GM23248 (cell line): ENCODE data around the gene AFAP1. TPM values are rescaled to one million over a fixed set of nuclear protein-coding genes. Genes with fewer than 3 reads are reported as not detected.

ENCODE experiments used
- DNase-seq: peaks from one replicate; pipeline ENCODE4 v3.0.0-alpha.2; 2015
- H2AFZ ChIP-seq: fragments of 200-600 bp; sonication (generic); 2 replicates; pipeline ENCODE4 v1.6.1; 2016; ENCODE audit warnings: antibody characterized with exemption
- H3F3A ChIP-seq: fragments of 200-600 bp; sonication (generic); 2 replicates; pipeline ENCODE4 v1.6.1; 2016; ENCODE audit warnings: mild to moderate bottlenecking, antibody characterized with exemption, mixed run types; ENCODE audit not compliant: insufficient read depth
- H3K27ac ChIP-seq: fragments of 200-600 bp; sonication (generic); 2 replicates; pipeline ENCODE4 v1.5.1; 2016; ENCODE audit warnings: mild to moderate bottlenecking
- H3K27me3 ChIP-seq: fragments of 200-600 bp; sonication (generic); replicated peaks from 2 replicates; pipeline ENCODE4 v1.6.1; 2016; ENCODE audit warnings: mild to moderate bottlenecking; ENCODE audit not compliant: insufficient read depth
- H3K36me3 ChIP-seq: fragments of 200-600 bp; sonication (generic); 2 replicates; pipeline ENCODE4 v1.6.1; 2016; ENCODE audit warnings: low read depth, mild to moderate bottlenecking
- H3K4me1 ChIP-seq: fragments of 200-600 bp; sonication (generic); 2 replicates; pipeline ENCODE4 v1.6.1; 2016; ENCODE audit warnings: mild to moderate bottlenecking; ENCODE audit not compliant: insufficient read depth
- H3K4me2 ChIP-seq: fragments of 200-600 bp; sonication (generic); one replicate; pipeline ENCODE4 v1.6.1; 2016; ENCODE audit warnings: mild to moderate bottlenecking; ENCODE audit not compliant: unreplicated experiment
- H3K4me3 ChIP-seq: fragments of 200-600 bp; sonication (generic); 2 replicates; pipeline ENCODE4 v1.5.1; 2016; ENCODE audit warnings: mild to moderate bottlenecking
- H3K79me2 ChIP-seq: fragments of 200-600 bp; sonication (generic); 2 replicates; pipeline ENCODE4 v1.6.1; 2016; ENCODE audit warnings: mild to moderate bottlenecking; ENCODE audit not compliant: insufficient read depth
- H3K9ac ChIP-seq: fragments of 200-600 bp; sonication (generic); 2 replicates; pipeline ENCODE4 v1.6.1; 2016; ENCODE audit warnings: mild to moderate bottlenecking
- H3K9me2 ChIP-seq: fragments of 200-600 bp; sonication (generic); 2 replicates; pipeline ENCODE4 v1.6.1; 2016; ENCODE audit warnings: mixed run types, mild to moderate bottlenecking, moderate library complexity; ENCODE audit not compliant: insufficient read depth
- H3K9me3 ChIP-seq: fragments of 200-600 bp; sonication (generic); one replicate; pipeline ENCODE4 v1.6.1; 2017; ENCODE audit warnings: low read depth
- H4K20me1 ChIP-seq: fragments of 200-600 bp; sonication (generic); 2 replicates; pipeline ENCODE4 v1.6.0; 2016; ENCODE audit not compliant: insufficient read depth
- EZH2 ChIP-seq: fragments of 200-600 bp; sonication (generic); IDR thresholded peaks from 2 replicates; pipeline ENCODE4 v1.6.1; 2018; ENCODE audit warnings: antibody characterized with exemption, mild to moderate bottlenecking; ENCODE audit not compliant: insufficient read depth, poor library complexity, severe bottlenecking
- EZH2phosphoT487 ChIP-seq: fragments of 200-600 bp; sonication (generic); IDR thresholded peaks from 2 replicates; pipeline ENCODE4 v1.6.1; 2018; ENCODE audit warnings: antibody characterized with exemption, moderate library complexity, mild to moderate bottlenecking, low read depth; ENCODE audit not compliant: insufficient read depth
- WGBS, 2 experiments: methylation state at CpG; one replicate each; pipeline ENCODE4 v1.1.6; 2015 to 2017; ENCODE audit warnings: low lambda C conversion rate in 2 of 2, low coverage in 1 of 2; ENCODE audit errors: missing lambda C conversion rate in 2 of 2; 5-methylcytosine and 5-hydroxymethylcytosine counted together
- in situ Hi-C: fragments of 300-500 bp; cut with MboI; formaldehyde crosslinking; loops from 2 replicates; pipeline ENCODE4 v1.15.0; 2020
- polyA plus RNA-seq: library from polyadenylated mRNA; unstranded; fragments of >200 nt; fragmentation: Nextera tagmentation; extraction: Ambion mirVana; gene quantifications from 2 replicates; pipeline ENCODE4 v1.2.1, GENCODE V29; 2016
- total RNA-seq: library from RNA; depleted of rRNA; stranded (reverse); fragments of >200 nt; shearing (Covaris generic); gene quantifications from 2 replicates; pipeline ENCODE4 v1.2.3, GENCODE V29; 2014

Gene AFAP1
- total and polyA plus RNA-seq, 2 experiments from 2014 or later: 54.4 to 103 TPM

DNA sequence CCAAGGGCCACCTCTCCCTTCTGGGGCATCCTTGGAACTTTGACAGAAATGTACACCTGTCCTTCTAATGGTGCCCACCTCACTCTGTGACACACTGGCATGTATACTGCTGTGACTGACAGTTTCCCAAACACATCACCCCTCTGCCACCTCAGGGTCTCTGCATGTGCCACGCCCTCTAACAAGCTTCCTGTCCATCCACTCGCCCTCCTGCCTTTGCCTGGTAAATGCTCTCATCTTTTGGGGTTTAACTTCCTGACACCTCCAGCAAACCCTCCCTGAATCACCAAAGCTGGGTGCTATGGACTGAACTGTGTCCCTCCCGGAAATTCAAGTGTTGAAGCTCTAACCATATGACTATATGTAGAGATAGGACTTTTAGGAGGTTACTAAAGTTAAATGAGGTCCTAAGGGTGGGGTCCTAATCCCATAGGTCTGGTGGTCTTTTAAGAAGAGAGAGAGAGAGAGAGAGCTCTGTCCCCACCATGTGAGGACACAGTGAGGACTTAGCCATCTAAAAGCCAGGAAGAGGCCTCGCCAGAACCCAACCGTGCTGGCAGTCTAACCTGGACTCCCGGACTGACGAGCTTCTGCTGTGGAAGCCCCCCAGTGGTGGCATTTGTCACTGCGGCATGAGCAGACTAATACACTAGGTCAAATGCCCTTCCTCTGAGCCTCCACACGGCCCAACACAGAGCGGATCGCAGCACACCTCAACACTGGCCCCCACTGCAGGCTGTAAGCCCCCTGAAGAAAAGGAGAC lies 95.6 kb downstream of the AFAP1 start:
- Histone ChIP-seq H3K9me2 (no peaks in the 10 kb centered on the region), H2AFZ (no peak overlapping the region), H3F3A (peaks cover 70% of the 10 kb centered on the region), H3K4me2 (peak overlapping the region; percentile 66), H3K36me3 (peaks cover 62% of the 10 kb centered on the region), H3K9ac (peak overlapping the region; percentile 74), H3K9me3 (no peaks in the 10 kb centered on the region), H3K4me3 (no peak overlapping the region), H3K27me3 (no peaks in the 10 kb centered on the region), H4K20me1 (no peaks in the 10 kb centered on the region), H3K4me1 (peaks cover 56% of the 10 kb centered on the region), H3K27ac (peak overlapping the region; percentile 91), H3K79me2 (peaks cover 83% of the 10 kb centered on the region)
- DNase-seq: peak; percentile 79
- 48 to 49% methylated on average over 11 of the region's 11 CpGs for WGBS, 2 experiments
- TF ChIP-seq EZH2phosphoT487 (no peak), EZH2 (no peak)
- in situ Hi-C loops: no loop called here

DNA sequence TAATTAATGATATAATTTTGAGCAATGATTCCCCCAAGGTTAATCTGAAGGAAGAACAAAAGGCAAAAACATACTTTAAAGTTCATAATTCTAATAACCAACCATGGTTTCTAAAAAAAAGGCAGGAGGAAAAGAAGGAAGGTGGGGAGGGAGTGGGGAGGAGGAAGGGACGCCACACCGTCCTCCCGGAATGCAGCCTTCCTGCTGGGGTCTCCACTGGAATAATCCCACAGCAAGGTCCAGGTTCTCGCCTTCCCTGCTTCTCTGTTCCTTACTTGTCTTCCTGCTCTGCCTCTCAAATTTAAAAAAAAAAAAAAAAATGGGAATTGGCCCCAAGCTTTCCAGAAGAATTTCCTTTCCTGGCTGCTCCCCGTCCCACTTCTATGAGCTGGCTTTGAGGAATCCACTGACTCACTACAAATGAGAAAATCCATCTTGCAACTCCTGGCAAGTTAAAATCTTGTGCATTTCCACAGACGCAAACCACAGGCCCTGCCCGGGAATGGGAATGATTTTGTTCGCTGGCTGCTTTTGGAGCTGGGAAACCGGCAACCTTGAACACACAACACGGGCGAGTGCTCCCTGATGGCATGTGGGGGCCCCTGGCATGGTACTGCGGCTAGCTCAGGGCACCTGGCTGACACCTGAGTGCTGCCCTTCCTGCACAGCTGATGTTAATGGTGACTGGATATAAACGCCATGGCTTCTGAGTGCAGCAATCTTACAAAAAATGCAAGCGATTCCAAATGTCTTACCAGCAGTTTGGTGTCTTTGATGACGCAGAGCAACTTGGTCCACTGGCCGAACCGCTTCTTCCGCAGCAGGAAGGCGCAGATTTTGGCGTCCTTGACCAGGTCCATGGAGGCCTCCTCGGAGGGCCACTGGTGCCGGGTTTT lies 97.0 kb downstream of the AFAP1 start:
- Histone ChIP-seq H3K4me1 (peaks cover 56% of the 10 kb centered on the region), H3K27ac (peak overlapping the region; percentile 91), H3K9ac (peak overlapping the region; percentile 74), H3K4me3 (peak overlapping the region; percentile 33), H3F3A (peaks cover 77% of the 10 kb centered on the region), H3K27me3 (no peaks in the 10 kb centered on the region), H3K9me2 (no peaks in the 10 kb centered on the region), H3K79me2 (peaks cover 85% of the 10 kb centered on the region), H3K9me3 (no peaks in the 10 kb centered on the region), H2AFZ (no peak overlapping the region), H3K4me2 (peak overlapping the region; percentile 67), H4K20me1 (no peaks in the 10 kb centered on the region), H3K36me3 (peaks cover 68% of the 10 kb centered on the region)
- DNase-seq: peak; percentile 96
- TF ChIP-seq EZH2phosphoT487 (no peak), EZH2 (no peak)
- in situ Hi-C loops: no loop called here
- 2% methylated on average over 22 of the region's 22 CpGs for WGBS, 2 experiments

DNA sequence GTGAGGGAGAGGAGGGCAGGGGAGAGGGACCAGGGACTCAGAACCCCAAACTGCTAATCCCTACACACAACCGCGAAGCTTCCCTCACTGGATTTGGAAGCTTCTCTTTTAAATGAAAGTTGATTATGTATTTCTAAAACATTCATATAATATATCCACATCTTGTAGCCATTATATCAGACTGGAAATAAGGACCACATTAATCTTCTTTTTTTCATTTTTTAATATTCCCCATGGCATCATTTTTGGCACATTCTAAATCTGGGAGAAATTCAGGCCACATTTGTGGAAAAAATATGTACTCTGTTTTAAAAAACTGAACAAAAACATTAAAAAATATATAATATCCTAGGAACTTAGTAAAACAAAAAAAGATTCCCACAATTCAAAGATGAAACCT lies 97.8 kb downstream of the AFAP1 start:
- Histone ChIP-seq H3K9me2 (no peaks in the 10 kb centered on the region), H3K27me3 (no peaks in the 10 kb centered on the region), H2AFZ (no peak overlapping the region), H3K9me3 (no peaks in the 10 kb centered on the region), H3K4me2 (peak overlapping the region; percentile 67), H3K9ac (peak overlapping the region; percentile 74), H3K36me3 (peaks cover 68% of the 10 kb centered on the region), H3K4me1 (peaks cover 55% of the 10 kb centered on the region), H3K27ac (peak overlapping the region; percentile 91), H4K20me1 (no peaks in the 10 kb centered on the region), H3K4me3 (peak overlapping the region; percentile 33), H3F3A (peaks cover 79% of the 10 kb centered on the region), H3K79me2 (peaks cover 85% of the 10 kb centered on the region)
- WGBS, 2 experiments: 60 to 73% methylated on average over 2 of the region's 2 CpGs
- DNase-seq: no peak
- no peak for TF ChIP-seq EZH2
- TF ChIP-seq EZH2phosphoT487: no peak
- in situ Hi-C loops: no loop called here

DNA sequence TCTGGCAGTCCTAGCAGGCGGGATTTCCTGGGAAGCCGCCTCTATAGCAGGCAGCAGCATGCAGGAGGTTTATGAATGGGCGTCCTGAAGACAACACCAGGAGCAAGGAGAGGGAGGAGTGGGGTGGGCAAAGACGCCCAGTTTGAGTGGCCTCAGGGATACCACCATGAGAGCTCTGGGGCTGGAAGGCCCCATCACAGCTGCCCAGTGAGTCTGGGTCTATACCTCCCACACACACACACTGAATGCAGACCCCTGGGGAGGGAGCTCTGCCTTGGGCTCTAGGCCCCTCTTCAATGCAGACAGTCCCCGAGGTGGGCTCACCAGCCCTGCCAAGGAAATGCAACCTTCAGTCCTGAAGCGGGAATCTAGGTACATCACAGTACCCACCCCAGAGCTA lies 98.6 kb downstream of the AFAP1 start:
- no peak for TF ChIP-seq EZH2
- no peak for TF ChIP-seq EZH2phosphoT487
- no peak overlapping the region for H3K4me3 ChIP-seq
- peak overlapping the region; percentile 67 for H3K4me2 ChIP-seq
- H3K9ac ChIP-seq: peak overlapping the region; percentile 74; the same call in 1 of the 2 replicates
- WGBS, 2 experiments: 87 to 88% methylated on average over 6 of the region's 6 CpGs
- H3K27ac ChIP-seq: peak overlapping the region; percentile 91
- no peaks in the 10 kb centered on the region for H4K20me1 ChIP-seq
- DNase-seq: no peak
- H3K4me1 ChIP-seq: peaks cover 48% of the 10 kb centered on the region
- no peaks in the 10 kb centered on the region for H3K9me2 ChIP-seq
- H3K36me3 ChIP-seq: peaks cover 70% of the 10 kb centered on the region
- no peaks in the 10 kb centered on the region for H3K27me3 ChIP-seq
- H3F3A ChIP-seq: peaks cover 75% of the 10 kb centered on the region
- H3K79me2 ChIP-seq: peaks cover 85% of the 10 kb centered on the region
- in situ Hi-C loops: no loop called here
- no peaks in the 10 kb centered on the region for H3K9me3 ChIP-seq
- no peak overlapping the region for H2AFZ ChIP-seq
